HepG2 (cell line): ENCODE results near the gene DTHD1.

Experiments
- CREM ChIP-seq, 2 experiments: sonication (generic) in 1 of 2; formaldehyde crosslinking in 1 of 2; IDR thresholded peaks; 2 replicates each; pipeline versions ENCODE4 v1.4.0 to v1.6.1; 2016 to 2020; ENCODE audit warnings: antibody characterized with exemption in 1 of 2, mild to moderate bottlenecking in 1 of 2, missing genetic modification reagents in 1 of 2
- EP300 ChIP-seq, 3 experiments: sonication (generic) in 1 of 3; formaldehyde crosslinking in 1 of 3; IDR thresholded peaks; 2 replicates each; pipeline versions ENCODE4 v1.5.1 to v1.6.1; 2011 to 2020; ENCODE audit warnings: low read depth in 2 of 3, low read length in 2 of 3, borderline replicate concordance in 1 of 3, improper control_type of control experiment in 1 of 3, mild to moderate bottlenecking in 1 of 3, missing genetic modification reagents in 1 of 3, moderate library complexity in 1 of 3
- FOXA3 ChIP-seq: IDR thresholded peaks from 2 replicates; pipeline ENCODE4 v1.6.1; 2016; ENCODE audit warnings: missing genetic modification reagents, missing compliant biosample characterization
- HNRNPK ChIP-seq: fragments of 200-400 bp; formaldehyde crosslinking; IDR thresholded peaks from 2 replicates; pipeline ENCODE4 v1.6.1; 2018; ENCODE audit warnings: low read length, low read depth, moderate library complexity, mild to moderate bottlenecking; ENCODE audit not compliant: poor library complexity, severe bottlenecking
- PCBP2 ChIP-seq: fragments of 200-400 bp; formaldehyde crosslinking; optimal IDR thresholded peaks from 2 replicates; pipeline ENCODE3; 2018; ENCODE audit warnings: low read length, low read depth; ENCODE audit not compliant: poor library complexity, severe bottlenecking
- POLR2A ChIP-seq, 2 experiments: IDR thresholded peaks; 2 replicates each; pipeline ENCODE4 v1.6.1; 2011; ENCODE audit warnings: low read depth in 2 of 2, low read length in 2 of 2, mild to moderate bottlenecking in 1 of 2, moderate library complexity in 1 of 2; ENCODE audit not compliant: insufficient read depth in 1 of 2
- PTBP1 ChIP-seq: fragments of 200-400 bp; formaldehyde crosslinking; IDR thresholded peaks from 2 replicates; pipeline ENCODE4 v1.6.1; 2018; ENCODE audit warnings: low read length, low read depth; ENCODE audit not compliant: poor library complexity, severe bottlenecking
- RBFOX2 ChIP-seq: fragments of 200-400 bp; formaldehyde crosslinking; IDR thresholded peaks from 2 replicates; pipeline ENCODE4 v1.6.1; 2017; ENCODE audit warnings: low read depth, mild to moderate bottlenecking, low read length
- ZBTB20 ChIP-seq: sonication (generic); formaldehyde crosslinking; IDR thresholded peaks from 2 replicates; pipeline ENCODE4 v1.8.1; 2023; ENCODE audit warnings: missing genetic modification reagents, low read depth, mild to moderate bottlenecking, borderline replicate concordance
- TF ChIP-seq, protein P1 (sequence below): sonication (generic); formaldehyde crosslinking; IDR thresholded peaks from 2 replicates; pipeline ENCODE4 v1.5.0; 2020; ENCODE audit warnings: mild to moderate bottlenecking, missing genetic modification reagents, moderate library complexity
- TF ChIP-seq, protein P2 (sequence below), 2 experiments: fragments of 450-650 bp in 1 of 2; sonication (generic) in 1 of 2; formaldehyde crosslinking in 1 of 2; IDR thresholded peaks; 2 replicates each; pipeline versions ENCODE4 v1.6.1 to v1.8.0; 2016 to 2022; ENCODE audit warnings: antibody characterized with exemption in 1 of 2, mild to moderate bottlenecking in 1 of 2, missing genetic modification reagents in 1 of 2
- TF ChIP-seq, protein P3 (sequence below): sonication (generic); formaldehyde crosslinking; conservative IDR thresholded peaks from 2 replicates; pipeline ENCODE4 v1.4.0; 2020; ENCODE audit warnings: missing genetic modification reagents
- TF ChIP-seq, protein P4 (sequence below): sonication (generic); formaldehyde crosslinking; IDR thresholded peaks from 2 replicates; pipeline ENCODE4 v1.4.0; 2020; ENCODE audit warnings: missing genetic modification reagents

DNA sequence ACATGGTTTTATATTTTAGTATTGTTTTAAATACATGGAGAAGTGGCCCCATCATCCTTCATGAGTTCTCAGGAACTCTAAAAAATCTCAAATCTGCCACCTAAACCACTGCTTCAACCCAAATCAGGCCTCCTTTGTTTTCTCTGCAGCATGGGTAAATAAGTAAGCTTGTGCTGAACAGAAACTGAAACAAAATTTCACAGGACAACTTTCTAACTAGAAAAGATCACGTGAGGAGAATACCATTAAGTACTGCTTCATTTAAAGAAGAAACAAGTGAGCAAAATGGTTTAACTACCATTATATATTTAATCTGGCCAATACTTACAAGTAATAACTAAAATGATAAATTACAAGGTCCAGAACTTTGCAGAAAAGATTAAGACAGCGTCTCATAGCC is 39.6 kb upstream of the DTHD1 start:
- TF ChIP-seq, protein P1, sequence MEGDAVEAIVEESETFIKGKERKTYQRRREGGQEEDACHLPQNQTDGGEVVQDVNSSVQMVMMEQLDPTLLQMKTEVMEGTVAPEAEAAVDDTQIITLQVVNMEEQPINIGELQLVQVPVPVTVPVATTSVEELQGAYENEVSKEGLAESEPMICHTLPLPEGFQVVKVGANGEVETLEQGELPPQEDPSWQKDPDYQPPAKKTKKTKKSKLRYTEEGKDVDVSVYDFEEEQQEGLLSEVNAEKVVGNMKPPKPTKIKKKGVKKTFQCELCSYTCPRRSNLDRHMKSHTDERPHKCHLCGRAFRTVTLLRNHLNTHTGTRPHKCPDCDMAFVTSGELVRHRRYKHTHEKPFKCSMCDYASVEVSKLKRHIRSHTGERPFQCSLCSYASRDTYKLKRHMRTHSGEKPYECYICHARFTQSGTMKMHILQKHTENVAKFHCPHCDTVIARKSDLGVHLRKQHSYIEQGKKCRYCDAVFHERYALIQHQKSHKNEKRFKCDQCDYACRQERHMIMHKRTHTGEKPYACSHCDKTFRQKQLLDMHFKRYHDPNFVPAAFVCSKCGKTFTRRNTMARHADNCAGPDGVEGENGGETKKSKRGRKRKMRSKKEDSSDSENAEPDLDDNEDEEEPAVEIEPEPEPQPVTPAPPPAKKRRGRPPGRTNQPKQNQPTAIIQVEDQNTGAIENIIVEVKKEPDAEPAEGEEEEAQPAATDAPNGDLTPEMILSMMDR (CRISPR knock-in tag): no peak
- TF ChIP-seq POLR2A (IDR thresholded peaks at IDR 0.05; ENCODE audit: insufficient read depth in 1 of 2, low read depth in 2 of 2, low read length in 2 of 2) (no peak), CREM (IDR thresholded peaks at IDR 0.05) (no peak), CREM (CRISPR knock-in tag; IDR thresholded peaks at IDR 0.05) (no peak), PCBP2 (no peak), FOXA3 (no peak), ZBTB20 (CRISPR knock-in tag) (no peak), EP300 (IDR thresholded peaks at IDR 0.05; ENCODE audit: low read depth in 2 of 2, low read length in 2 of 2) (no peak), EP300 (CRISPR knock-in tag; IDR thresholded peaks at IDR 0.05; ENCODE audit: borderline replicate concordance) (no peak), HNRNPK (no peak), RBFOX2 (no peak), PTBP1 (no peak)
- TF ChIP-seq, protein P2, sequence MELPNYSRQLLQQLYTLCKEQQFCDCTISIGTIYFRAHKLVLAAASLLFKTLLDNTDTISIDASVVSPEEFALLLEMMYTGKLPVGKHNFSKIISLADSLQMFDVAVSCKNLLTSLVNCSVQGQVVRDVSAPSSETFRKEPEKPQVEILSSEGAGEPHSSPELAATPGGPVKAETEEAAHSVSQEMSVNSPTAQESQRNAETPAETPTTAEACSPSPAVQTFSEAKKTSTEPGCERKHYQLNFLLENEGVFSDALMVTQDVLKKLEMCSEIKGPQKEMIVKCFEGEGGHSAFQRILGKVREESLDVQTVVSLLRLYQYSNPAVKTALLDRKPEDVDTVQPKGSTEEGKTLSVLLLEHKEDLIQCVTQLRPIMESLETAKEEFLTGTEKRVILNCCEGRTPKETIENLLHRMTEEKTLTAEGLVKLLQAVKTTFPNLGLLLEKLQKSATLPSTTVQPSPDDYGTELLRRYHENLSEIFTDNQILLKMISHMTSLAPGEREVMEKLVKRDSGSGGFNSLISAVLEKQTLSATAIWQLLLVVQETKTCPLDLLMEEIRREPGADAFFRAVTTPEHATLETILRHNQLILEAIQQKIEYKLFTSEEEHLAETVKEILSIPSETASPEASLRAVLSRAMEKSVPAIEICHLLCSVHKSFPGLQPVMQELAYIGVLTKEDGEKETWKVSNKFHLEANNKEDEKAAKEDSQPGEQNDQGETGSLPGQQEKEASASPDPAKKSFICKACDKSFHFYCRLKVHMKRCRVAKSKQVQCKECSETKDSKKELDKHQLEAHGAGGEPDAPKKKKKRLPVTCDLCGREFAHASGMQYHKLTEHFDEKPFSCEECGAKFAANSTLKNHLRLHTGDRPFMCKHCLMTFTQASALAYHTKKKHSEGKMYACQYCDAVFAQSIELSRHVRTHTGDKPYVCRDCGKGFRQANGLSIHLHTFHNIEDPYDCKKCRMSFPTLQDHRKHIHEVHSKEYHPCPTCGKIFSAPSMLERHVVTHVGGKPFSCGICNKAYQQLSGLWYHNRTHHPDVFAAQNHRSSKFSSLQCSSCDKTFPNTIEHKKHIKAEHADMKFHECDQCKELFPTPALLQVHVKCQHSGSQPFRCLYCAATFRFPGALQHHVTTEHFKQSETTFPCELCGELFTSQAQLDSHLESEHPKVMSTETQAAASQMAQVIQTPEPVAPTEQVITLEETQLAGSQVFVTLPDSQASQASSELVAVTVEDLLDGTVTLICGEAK (IDR thresholded peaks at IDR 0.05): no peak
- TF ChIP-seq, protein P2 (CRISPR knock-in tag; IDR thresholded peaks at IDR 0.05): no peak
- TF ChIP-seq, protein P3, sequence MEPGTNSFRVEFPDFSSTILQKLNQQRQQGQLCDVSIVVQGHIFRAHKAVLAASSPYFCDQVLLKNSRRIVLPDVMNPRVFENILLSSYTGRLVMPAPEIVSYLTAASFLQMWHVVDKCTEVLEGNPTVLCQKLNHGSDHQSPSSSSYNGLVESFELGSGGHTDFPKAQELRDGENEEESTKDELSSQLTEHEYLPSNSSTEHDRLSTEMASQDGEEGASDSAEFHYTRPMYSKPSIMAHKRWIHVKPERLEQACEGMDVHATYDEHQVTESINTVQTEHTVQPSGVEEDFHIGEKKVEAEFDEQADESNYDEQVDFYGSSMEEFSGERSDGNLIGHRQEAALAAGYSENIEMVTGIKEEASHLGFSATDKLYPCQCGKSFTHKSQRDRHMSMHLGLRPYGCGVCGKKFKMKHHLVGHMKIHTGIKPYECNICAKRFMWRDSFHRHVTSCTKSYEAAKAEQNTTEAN (CRISPR knock-in tag): no peak
- TF ChIP-seq, protein P4, sequence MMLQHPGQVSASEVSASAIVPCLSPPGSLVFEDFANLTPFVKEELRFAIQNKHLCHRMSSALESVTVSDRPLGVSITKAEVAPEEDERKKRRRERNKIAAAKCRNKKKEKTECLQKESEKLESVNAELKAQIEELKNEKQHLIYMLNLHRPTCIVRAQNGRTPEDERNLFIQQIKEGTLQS (CRISPR knock-in tag): no peak
